GM15510 (cell line): Measurements from ENCODE around the gene SPATA21.

ENCODE experiments used
- POLR2A ChIP-seq: IDR thresholded peaks from 3 replicates; pipeline ENCODE4 v1.6.1; 2011; ENCODE audit warnings: borderline replicate concordance; ENCODE audit not compliant: insufficient read length; ENCODE audit errors: extremely low read depth

Gene SPATA21

GRCh38 chr1:16392740-16393569, 44.3 kb downstream of the SPATA21 start:
- TF ChIP-seq POLR2A, result no peak

- TF ChIP-seq POLR2A, result no peak
These were observed 45.8 kb downstream of the SPATA21 start for GRCh38 chr1:16391411-16391810.

- no peak for TF ChIP-seq POLR2A
These were observed 49.7 kb downstream of the SPATA21 start for GRCh38 chr1:16387201-16388188.

GRCh38 chr1:16386454-16387113, 50.6 kb downstream of the SPATA21 start:
- no peak for TF ChIP-seq POLR2A

- no peak for TF ChIP-seq POLR2A
These were observed 51.4 kb downstream of the SPATA21 start for GRCh38 chr1:16385659-16386453.

GRCh38 chr1:16383888-16384287, 53.3 kb downstream of the SPATA21 start:
- no peak for TF ChIP-seq POLR2A

GRCh38 chr1:16380868-16381267, 56.4 kb downstream of the SPATA21 start:
- TF ChIP-seq POLR2A, result no peak

- TF ChIP-seq POLR2A, result no peak
These were observed 58.8 kb downstream of the SPATA21 start for GRCh38 chr1:16378443-16378842.

GRCh38 chr1:16376971-16377370, 60.3 kb downstream of the SPATA21 start:
- no peak for TF ChIP-seq POLR2A

- TF ChIP-seq POLR2A, result no peak
These were observed 61.5 kb downstream of the SPATA21 start for GRCh38 chr1:16375521-16376340.

- TF ChIP-seq POLR2A, result no peak
These were observed 63.0 kb downstream of the SPATA21 start for GRCh38 chr1:16374266-16374665.

- TF ChIP-seq POLR2A, result no peak
These were observed 64.5 kb downstream of the SPATA21 start for GRCh38 chr1:16372535-16373285.

GRCh38 chr1:16371725-16372124, 65.5 kb downstream of the SPATA21 start:
- no peak for TF ChIP-seq POLR2A

- TF ChIP-seq POLR2A, result no peak
These were observed 67.4 kb downstream of the SPATA21 start for GRCh38 chr1:16369821-16370220.
